Caco-2 (cell line): ENCODE data around the gene SIGLEC15. TPM values are rescaled to one million over a fixed set of nuclear protein-coding genes. Genes with fewer than 3 reads are reported as not detected.

Experiments
- BruUV-seq: library from RNA; stranded (reverse); fragments of 400-500 nt; replicated peaks from 2 replicates; lab custom pipeline; 2021; lab: Mats Ljungman, UMichigan
- CTCF ChIA-PET: fragments of 300-600 bp; sonication (Branson Sonifier 250); formaldehyde crosslinking; loops from one replicate; lab custom pipeline; 2022; ENCODE audit warnings: antibody characterized with exemption; lab: Charles Lee
- POLR2A ChIA-PET: fragments of 300-600 bp; sonication (Branson Sonifier 250); formaldehyde crosslinking; loops from one replicate; lab custom pipeline; 2022; ENCODE audit warnings: antibody characterized with exemption; lab: Charles Lee
- DNase-seq, 2 experiments: peaks; one replicate each; pipeline versions ENCODE4 v3.0.0 to v3.0.0-alpha.2; 2020 to 2022
- H3K27me3 ChIP-seq: replicated peaks from 2 replicates; pipeline ENCODE4 v1.6.0; 2011; ENCODE audit warnings: low read length; ENCODE audit not compliant: control insufficient read depth, insufficient read depth
- H3K36me3 ChIP-seq: 2 replicates; pipeline ENCODE4 v1.5.1; 2011; ENCODE audit warnings: low read length; ENCODE audit not compliant: control insufficient read depth, insufficient read depth
- H3K4me1 ChIP-seq: fragments of 250-450 bp; sonication (Bioruptor Pico); 2 replicates; pipeline ENCODE4 v1.5.1; 2020; ENCODE audit warnings: mild to moderate bottlenecking
- H3K4me3 ChIP-seq: 2 replicates; pipeline ENCODE4 v1.5.1; 2011; ENCODE audit warnings: low read depth, mild to moderate bottlenecking, control low read depth, low read length
- H3K9me3 ChIP-seq: fragments of 250-450 bp; sonication (Bioruptor Pico); 2 replicates; pipeline ENCODE4 v1.5.1; 2020; ENCODE audit warnings: mild to moderate bottlenecking, moderate library complexity
- H3K27ac Mint-ChIP-seq: one replicate; pipeline ENCODE4 v1.8.0; 2022; ENCODE audit warnings: mixed read lengths; ENCODE audit not compliant: unreplicated experiment
- H3K27me3 Mint-ChIP-seq: one replicate; pipeline ENCODE4 v1.8.0; 2022; ENCODE audit warnings: mixed read lengths; ENCODE audit not compliant: insufficient read depth, unreplicated experiment
- H3K36me3 Mint-ChIP-seq: one replicate; pipeline ENCODE4 v1.8.0; 2022; ENCODE audit warnings: mild to moderate bottlenecking, mixed read lengths; ENCODE audit not compliant: insufficient read depth, unreplicated experiment
- H3K4me1 Mint-ChIP-seq: one replicate; pipeline ENCODE4 v1.8.0; 2022; ENCODE audit warnings: low read depth, mixed read lengths; ENCODE audit not compliant: unreplicated experiment
- H3K4me3 Mint-ChIP-seq: one replicate; pipeline ENCODE4 v1.8.0; 2022; ENCODE audit warnings: mild to moderate bottlenecking, moderate library complexity, mixed read lengths; ENCODE audit not compliant: unreplicated experiment
- H3K9me3 Mint-ChIP-seq: one replicate; pipeline ENCODE4 v1.8.0; 2022; ENCODE audit warnings: mixed read lengths; ENCODE audit not compliant: unreplicated experiment
- CTCF ChIP-seq, 2 experiments: fragments of 200-600 bp in 1 of 2; IDR thresholded peaks; 1 replicate in 1 of 2; 2 replicates in 1 of 2; pipeline versions ENCODE4 v1.5.1 to v1.8.0; 2011 to 2022; ENCODE audit warnings: antibody characterized with exemption in 1 of 2, control low read depth in 1 of 2, inconsistent platforms in 1 of 2, low read depth in 1 of 2, low read length in 1 of 2, mild to moderate bottlenecking in 1 of 2, moderate library complexity in 1 of 2; ENCODE audit not compliant: insufficient read depth in 1 of 2, severe bottlenecking in 1 of 2, unreplicated experiment in 1 of 2
- intact Hi-C: fragments of 100-400 bp; cut with micrococcal nuclease; formaldehyde crosslinking; loops from one replicate; pipeline ENCODE4 v1.10.0; 2022; ENCODE audit not compliant: unreplicated experiment
- total RNA-seq: library from RNA; stranded (reverse); gene quantifications from 2 replicates; pipeline ENCODE4 v1.2.3, GENCODE V29; 2022

Gene SIGLEC15
- total RNA-seq, 1 experiment from 2014 or later = not detected

GRCh38 chr18:45788861-45789260 lies 36.6 kb upstream of the SIGLEC15 start:
- no peaks in the 10 kb centered on the region for H3K27me3 ChIP-seq
- ChIA-PET CTCF (no interaction called here), POLR2A (no interaction called here)
- intact Hi-C loops = no loop called here
- no peaks in the 10 kb centered on the region for H3K9me3 Mint-ChIP-seq
- H3K36me3 Mint-ChIP-seq = no peaks in the 10 kb centered on the region
- no peaks in the 10 kb centered on the region for H3K4me1 Mint-ChIP-seq
- DNase-seq = no peak
- no peak overlapping the region for H3K4me3 ChIP-seq
- TF ChIP-seq CTCF (IDR thresholded peaks at IDR 0.05; ENCODE audit: insufficient read depth in 1 of 2, low read depth in 1 of 2, low read length in 1 of 2, severe bottlenecking in 1 of 2, unreplicated experiment in 1 of 2) = no peak
- peaks cover under 1% of the 10 kb centered on the region for H3K4me1 ChIP-seq
- no peak overlapping the region for H3K27ac Mint-ChIP-seq
- H3K4me3 Mint-ChIP-seq = no peak overlapping the region
- H3K9me3 ChIP-seq = no peaks in the 10 kb centered on the region
- BruUV-seq = no TSS peak
- no peaks in the 10 kb centered on the region for H3K27me3 Mint-ChIP-seq
- no peaks in the 10 kb centered on the region for H3K36me3 ChIP-seq

- no peaks in the 10 kb centered on the region for H3K9me3 ChIP-seq
- no peak for TF ChIP-seq CTCF (IDR thresholded peaks at IDR 0.05; ENCODE audit: insufficient read depth in 1 of 2, low read depth in 1 of 2, low read length in 1 of 2, severe bottlenecking in 1 of 2, unreplicated experiment in 1 of 2)
- no peaks in the 10 kb centered on the region for H3K9me3 Mint-ChIP-seq
- H3K4me1 ChIP-seq = no peaks in the 10 kb centered on the region
- no peaks in the 10 kb centered on the region for H3K27me3 ChIP-seq
- H3K27ac Mint-ChIP-seq = no peak overlapping the region
- ChIA-PET POLR2A (no interaction called here), CTCF (no interaction called here)
- no peaks in the 10 kb centered on the region for H3K36me3 ChIP-seq
- H3K27me3 Mint-ChIP-seq = no peaks in the 10 kb centered on the region
- no peak for DNase-seq
- H3K4me3 ChIP-seq = no peak overlapping the region
- no peak overlapping the region for H3K4me3 Mint-ChIP-seq
- intact Hi-C loops = no loop called here
- no peaks in the 10 kb centered on the region for H3K4me1 Mint-ChIP-seq
- no TSS peak for BruUV-seq
- no peaks in the 10 kb centered on the region for H3K36me3 Mint-ChIP-seq
Observed at GRCh38 chr18:45792506-45793263, 32.8 kb upstream of the SIGLEC15 start.

- BruUV-seq = no TSS peak
- Mint-ChIP-seq H3K4me1 (no peaks in the 10 kb centered on the region), H3K27ac (peak overlapping the region; percentile 69), H3K27me3 (no peaks in the 10 kb centered on the region), H3K4me3 (no peak overlapping the region), H3K36me3 (no peaks in the 10 kb centered on the region), H3K9me3 (peaks cover 2% of the 10 kb centered on the region)
- no peaks in the 10 kb centered on the region for H3K9me3 ChIP-seq
- ChIA-PET CTCF (no interaction called here), POLR2A (no interaction called here)
- peak; percentile 45 to 50 for DNase-seq
- no peaks in the 10 kb centered on the region for H3K36me3 ChIP-seq
- H3K4me3 ChIP-seq = no peak overlapping the region
- TF ChIP-seq CTCF (IDR thresholded peaks at IDR 0.05; ENCODE audit: insufficient read depth in 1 of 2, low read depth in 1 of 2, low read length in 1 of 2, severe bottlenecking in 1 of 2, unreplicated experiment in 1 of 2) = no peak
- intact Hi-C loops = no loop called here
- H3K27me3 ChIP-seq = no peaks in the 10 kb centered on the region
- H3K4me1 ChIP-seq = no peaks in the 10 kb centered on the region
Observed at GRCh38 chr18:45793264-45793965, 32.1 kb upstream of the SIGLEC15 start.
